Tibial nerve (tissue), 3 donors: Measurements from ENCODE around the gene KMT2B.

Experiments used
- POLR2A ChIP-seq, 2 donors: fragments of 450-650 bp; IDR thresholded peaks; one replicate each; pipeline ENCODE4 v1.6.1; 2017; ENCODE audit warnings: antibody characterized with exemption in 2 of 2, mild to moderate bottlenecking in 2 of 2, moderate library complexity in 2 of 2
- TF ChIP-seq, protein P1 (sequence below), 5 experiments: fragments of 200-600 bp in 3 of 5; fragments of 450-650 bp in 2 of 5; sonication (generic) in 3 of 5; IDR thresholded peaks; one replicate each; pipeline ENCODE4 v1.5.1; 2016 to 2019; ENCODE audit warnings: antibody characterized with exemption in 5 of 5, mild to moderate bottlenecking in 3 of 5, moderate library complexity in 2 of 5

DNA sequence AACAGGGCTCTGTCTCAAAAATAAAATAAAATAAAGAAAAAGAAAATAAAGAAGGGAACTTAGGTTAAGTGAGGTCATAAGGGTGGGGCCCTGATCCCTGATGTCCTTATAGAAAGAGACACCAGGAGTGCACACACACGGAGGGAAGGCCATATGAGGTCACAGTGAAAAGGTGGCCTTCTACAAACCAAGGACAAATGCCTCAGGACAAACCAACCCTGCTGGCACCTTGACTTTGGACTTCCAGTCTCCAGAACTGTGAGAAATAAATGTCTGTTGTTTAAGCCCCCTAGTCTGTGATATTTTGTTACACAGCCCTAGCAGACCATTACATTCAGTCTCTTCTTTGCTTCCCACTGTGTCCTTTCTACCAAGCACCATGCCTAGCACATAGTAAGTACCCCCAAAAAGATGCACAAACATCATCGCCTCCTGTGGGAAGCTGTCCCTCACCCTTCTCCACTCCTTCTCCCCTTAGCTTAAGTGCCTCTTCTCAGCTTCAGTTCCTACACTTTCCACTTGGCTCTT is 21.8 kb upstream of the KMT2B start:
- TF ChIP-seq POLR2A (IDR thresholded peaks at IDR 0.05) = no peak
- TF ChIP-seq, protein P1, sequence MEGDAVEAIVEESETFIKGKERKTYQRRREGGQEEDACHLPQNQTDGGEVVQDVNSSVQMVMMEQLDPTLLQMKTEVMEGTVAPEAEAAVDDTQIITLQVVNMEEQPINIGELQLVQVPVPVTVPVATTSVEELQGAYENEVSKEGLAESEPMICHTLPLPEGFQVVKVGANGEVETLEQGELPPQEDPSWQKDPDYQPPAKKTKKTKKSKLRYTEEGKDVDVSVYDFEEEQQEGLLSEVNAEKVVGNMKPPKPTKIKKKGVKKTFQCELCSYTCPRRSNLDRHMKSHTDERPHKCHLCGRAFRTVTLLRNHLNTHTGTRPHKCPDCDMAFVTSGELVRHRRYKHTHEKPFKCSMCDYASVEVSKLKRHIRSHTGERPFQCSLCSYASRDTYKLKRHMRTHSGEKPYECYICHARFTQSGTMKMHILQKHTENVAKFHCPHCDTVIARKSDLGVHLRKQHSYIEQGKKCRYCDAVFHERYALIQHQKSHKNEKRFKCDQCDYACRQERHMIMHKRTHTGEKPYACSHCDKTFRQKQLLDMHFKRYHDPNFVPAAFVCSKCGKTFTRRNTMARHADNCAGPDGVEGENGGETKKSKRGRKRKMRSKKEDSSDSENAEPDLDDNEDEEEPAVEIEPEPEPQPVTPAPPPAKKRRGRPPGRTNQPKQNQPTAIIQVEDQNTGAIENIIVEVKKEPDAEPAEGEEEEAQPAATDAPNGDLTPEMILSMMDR (IDR thresholded peaks at IDR 0.05) = no peak
